ENCODE measurements around the gene PTPN11.
"Not testable (repeated sequence)": the region's sequence is repeated elsewhere in the genome, so short reads cannot be mapped to it uniquely, and the experiment has no call there.

Gene PTPN11

GRCh38 chr12:112518365-112518735, 99.6 kb downstream of the PTPN11 start:
- no peak for DNase-seq

GRCh38 chr12:112519841-112520340, 101.1 kb downstream of the PTPN11 start:
- not testable (repeated sequence) for DNase-seq

- DNase-seq: no peak
Observed at GRCh38 chr12:112523856-112524255, 105.1 kb downstream of the PTPN11 start.

GRCh38 chr12:112524269-112524668, 105.5 kb downstream of the PTPN11 start:
- no peak for DNase-seq

- DNase-seq: no peak
Observed at GRCh38 chr12:112524676-112525425, 106.1 kb downstream of the PTPN11 start.

GRCh38 chr12:112525426-112525809, 106.7 kb downstream of the PTPN11 start:
- DNase-seq: no peak

GRCh38 chr12:112527082-112527481, 108.3 kb downstream of the PTPN11 start:
- DNase-seq: no peak

GRCh38 chr12:112527501-112527900, 108.8 kb downstream of the PTPN11 start:
- DNase-seq: no peak

GRCh38 chr12:112528521-112528920, 109.8 kb downstream of the PTPN11 start:
- DNase-seq: no peak

GRCh38 chr12:112530941-112531340, 112.2 kb downstream of the PTPN11 start:
- no peak for DNase-seq

GRCh38 chr12:112532106-112532505, 113.4 kb downstream of the PTPN11 start:
- no peak for DNase-seq

GRCh38 chr12:112533528-112533927, 114.8 kb downstream of the PTPN11 start:
- no peak for DNase-seq

GRCh38 chr12:112535017-112535416, 116.3 kb downstream of the PTPN11 start:
- DNase-seq: no peak

GRCh38 chr12:112535637-112536366, 117.1 kb downstream of the PTPN11 start:
- no peak for DNase-seq

- DNase-seq: no peak
Observed at GRCh38 chr12:112536367-112536730, 117.6 kb downstream of the PTPN11 start.

- no peak for DNase-seq
Observed at GRCh38 chr12:112537710-112538396, 119.1 kb downstream of the PTPN11 start.

GRCh38 chr12:112538740-112539139, 120.0 kb downstream of the PTPN11 start:
- DNase-seq: no peak

GRCh38 chr12:112539221-112539620, 120.5 kb downstream of the PTPN11 start:
- no peak for DNase-seq

- DNase-seq: no peak
Observed at GRCh38 chr12:112540021-112540420, 121.3 kb downstream of the PTPN11 start.

GRCh38 chr12:112543751-112544150, 125.0 kb downstream of the PTPN11 start:
- no peak for DNase-seq

- no peak for DNase-seq
Observed at GRCh38 chr12:112546339-112546738, 127.6 kb downstream of the PTPN11 start.

GRCh38 chr12:112546996-112547395, 128.2 kb downstream of the PTPN11 start:
- no peak for DNase-seq

- no peak for DNase-seq
Observed at GRCh38 chr12:112549031-112549430, 130.3 kb downstream of the PTPN11 start.

- DNase-seq: no peak
Observed at GRCh38 chr12:112551681-112552080, 132.9 kb downstream of the PTPN11 start.

Measured in inflammatory macrophage treated with lipopolysaccharide for 4 hours (primary cell).